Measurements from ENCODE around the gene NKAIN2. TPM values are rescaled to one million over a fixed set of nuclear protein-coding genes. Genes with fewer than 3 reads are reported as not detected.

Gene NKAIN2
- total and polyA plus RNA-seq, 2 donors (not counting 3 experiments of a cell fraction or from before 2014, with no cell fraction given): 0.03 TPM; not detected in 1

- intact Hi-C loops (cut with micrococcal nuclease): no loop called here
- CTCF ChIA-PET: no interaction called here
- Histone ChIP-seq H3K9me1 (replicated peaks; ENCODE audit: control insufficient read depth, extremely low read depth, insufficient read depth, low read length) (no peaks in the 10 kb centered on the region), H3K9ac (replicated peaks; ENCODE audit: extremely low read depth, insufficient read depth, low read length) (no peak overlapping the region), H3K27me3 (ENCODE audit: control insufficient read depth in 2 of 2, insufficient read depth in 2 of 2, low read length in 2 of 2) (no peaks in the 10 kb centered on the region), H3K27ac (ENCODE audit: insufficient read depth, low read depth, low read length) (no peak overlapping the region), H3K79me2 (ENCODE audit: control insufficient read depth, insufficient read depth, low read length) (no peaks in the 10 kb centered on the region), H3K4me1 (ENCODE audit: control insufficient read depth, extremely low read depth, insufficient read depth, low read length) (peaks cover 6% of the 10 kb centered on the region), H3K9me3 (replicated peaks; ENCODE audit: control insufficient read depth, insufficient read depth, low read length) (no peaks in the 10 kb centered on the region), H3K36me3 (ENCODE audit: control insufficient read depth in 2 of 2, extremely low read depth in 1 of 2, insufficient read depth in 2 of 2, low read length in 2 of 2) (no peaks in the 10 kb centered on the region), H2AFZ (ENCODE audit: low read depth, low read length) (no peak overlapping the region), H3K4me3 (replicated peaks in 1 of 3; ENCODE audit: insufficient read depth in 1 of 3, low read depth in 1 of 3, low read length in 3 of 3) (no peak overlapping the region), H4K20me1 (replicated peaks; ENCODE audit: control insufficient read depth, extremely low read depth, insufficient read depth, low read length) (no peaks in the 10 kb centered on the region), H3K4me2 (ENCODE audit: insufficient read depth, low read length) (no peak overlapping the region)
- BruUV-seq (replicated peaks): no TSS peak
- peak; percentile 56 for DNase-seq (ENCODE audit: low read depth, low spot score)
- TF ChIP-seq POLR2AphosphoS5 (IDR thresholded peaks at IDR 0.05; ENCODE audit: insufficient read depth, low read depth, low read length): no peak
- no peak for TF ChIP-seq JUN (IDR thresholded peaks at IDR 0.05; ENCODE audit: borderline replicate concordance, insufficient read depth, insufficient read length, low read depth)
- TF ChIP-seq CTCF (IDR thresholded peaks at IDR 0.05; ENCODE audit: extremely low read depth in 1 of 2, insufficient read depth in 1 of 2, low read depth in 1 of 2, low read length in 2 of 2): no peak
- TF ChIP-seq EZH2 (IDR thresholded peaks at IDR 0.05; ENCODE audit: borderline replicate concordance, low read depth, low read length, severe bottlenecking): no peak
- no peak for TF ChIP-seq MYC (IDR thresholded peaks at IDR 0.05; ENCODE audit: low read depth, low read length)
- TF ChIP-seq POLR2A (IDR thresholded peaks at IDR 0.05; ENCODE audit: low read depth, low read length): no peak
- TF ChIP-seq MAX (IDR thresholded peaks at IDR 0.05; ENCODE audit: insufficient read depth, insufficient read length): no peak
- no peak for TF ChIP-seq FOS (IDR thresholded peaks at IDR 0.05; ENCODE audit: borderline replicate concordance, insufficient read depth, low read length)
- TF ChIP-seq GATA2 (IDR thresholded peaks at IDR 0.05; ENCODE audit: insufficient read depth, insufficient read length, low read depth, low read length): no peak
- no peak for FAIRE-seq
- dilution Hi-C loops (cut with MboI; ENCODE audit: extremely low pct_ligation_motif_present, low sequenced_read_pairs): no loop called here
- POLR2A ChIA-PET: no interaction called here
Observed at GRCh38 chr6:123841067-123841896, 37.6 kb downstream of the NKAIN2 start.
